ENCODE data around the gene CPAMD8. TPM values are rescaled to one million over a fixed set of nuclear protein-coding genes. Genes with fewer than 3 reads are reported as not detected.

Gene CPAMD8
- total RNA-seq, 1 experiment from 2014 or later, result 3.9 TPM

DNA sequence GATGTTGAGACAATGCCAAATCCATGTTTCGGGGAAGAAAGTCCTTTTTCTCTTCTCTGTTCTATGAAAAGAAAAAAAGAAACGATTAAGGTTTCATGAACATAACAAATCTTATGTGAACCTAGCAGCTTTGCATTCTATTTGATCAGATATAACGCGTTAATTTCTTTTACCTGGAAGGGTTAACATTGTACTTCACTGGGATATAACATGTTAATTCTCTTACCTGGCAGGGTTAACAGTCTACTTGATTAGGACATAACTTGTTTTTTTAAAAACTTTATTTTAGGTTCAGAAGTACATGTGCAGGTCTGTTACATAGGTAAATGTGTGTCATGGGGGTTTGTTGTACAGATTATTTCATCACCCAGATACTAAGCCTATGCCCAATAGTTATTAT lies 68.8 kb downstream of the CPAMD8 start:
- H3K27me3 ChIP-seq (ENCODE audit: low read length), result no peaks in the 10 kb centered on the region

GRCh38 chr19:16957151-16957701 lies 69.4 kb downstream of the CPAMD8 start:
- Histone ChIP-seq H3K27me3 (ENCODE audit: low read length) (no peaks in the 10 kb centered on the region), H3K4me1 (ENCODE audit: insufficient read depth, low read length) (peaks cover 13% of the 10 kb centered on the region), H3K27ac (ENCODE audit: low read length) (peak overlapping the region; percentile 16), H4K20me1 (ENCODE audit: low read length) (no peaks in the 10 kb centered on the region), H3K4me3 (ENCODE audit: low read length) (peak overlapping the region; percentile 19; the same call in 1 of the 2 replicates), H3K36me3 (ENCODE audit: low read depth, low read length) (no peaks in the 10 kb centered on the region), H3K79me2 (ENCODE audit: low read length) (no peaks in the 10 kb centered on the region), H3K9me2 (replicated peaks; ENCODE audit: low read length) (no peaks in the 10 kb centered on the region), H2AFZ (ENCODE audit: low read length) (peak overlapping the region; percentile 53), H3F3A (ENCODE audit: low read length, unreplicated experiment) (no peaks in the 10 kb centered on the region), H3K9ac (ENCODE audit: low read length) (no peak overlapping the region), H3K4me2 (ENCODE audit: low read length) (peak overlapping the region; percentile 69), H3K9me3 (ENCODE audit: low read length) (no peaks in the 10 kb centered on the region)
- DNase-seq (peak; percentile 73), ATAC-seq (peak; percentile 77)
- intact Hi-C loops (cut with micrococcal nuclease), result no loop called here
- BruUV-seq (replicated peaks), result no TSS peak
- no peak for TF ChIP-seq EZH2 (IDR thresholded peaks at IDR 0.05; ENCODE audit: low read length, unreplicated experiment)
- TF ChIP-seq EZH2phosphoT487 (IDR thresholded peaks at IDR 0.05; ENCODE audit: borderline replicate concordance, low read length), result no peak
- TF ChIP-seq CTCF (conservative IDR thresholded peaks at IDR 0.05; ENCODE audit: low read depth, low read length), result no peak
- ChIA-PET CTCF (no interaction called here), POLR2A (ENCODE audit: unreplicated experiment) (no interaction called here)

More for the DNA sequence above, 68.8 kb downstream of the CPAMD8 start:
- peaks cover 13% of the 10 kb centered on the region for H3K4me1 ChIP-seq (ENCODE audit: insufficient read depth, low read length)
- DNase-seq (no peak), ATAC-seq (no peak)
- TF ChIP-seq CTCF (conservative IDR thresholded peaks at IDR 0.05; ENCODE audit: low read depth, low read length) (no peak), EZH2phosphoT487 (IDR thresholded peaks at IDR 0.05; ENCODE audit: borderline replicate concordance, low read length) (no peak), EZH2 (IDR thresholded peaks at IDR 0.05; ENCODE audit: low read length, unreplicated experiment) (no peak)
- no peaks in the 10 kb centered on the region for H3F3A ChIP-seq (ENCODE audit: low read length, unreplicated experiment)
- H3K27ac ChIP-seq (ENCODE audit: low read length), result no peak overlapping the region; the same call in 1 of the 2 replicates
- no peaks in the 10 kb centered on the region for H4K20me1 ChIP-seq (ENCODE audit: low read length)
- no TSS peak for BruUV-seq (replicated peaks)
- POLR2A ChIA-PET (ENCODE audit: unreplicated experiment), result no interaction called here
- peak overlapping the region; percentile 53; the same call in 1 of the 2 replicates for H2AFZ ChIP-seq (ENCODE audit: low read length)
- CTCF ChIA-PET, result no interaction called here
- H3K36me3 ChIP-seq (ENCODE audit: low read depth, low read length), result no peaks in the 10 kb centered on the region
- peak overlapping the region; percentile 69 for H3K4me2 ChIP-seq (ENCODE audit: low read length)
- H3K4me3 ChIP-seq (ENCODE audit: low read length), result peak overlapping the region; percentile 19; the same call in 1 of the 2 replicates
- intact Hi-C loops (cut with micrococcal nuclease), result no loop called here
- no peaks in the 10 kb centered on the region for H3K79me2 ChIP-seq (ENCODE audit: low read length)
- H3K9ac ChIP-seq (ENCODE audit: low read length), result no peak overlapping the region
- no peaks in the 10 kb centered on the region for H3K9me3 ChIP-seq (ENCODE audit: low read length)
- H3K9me2 ChIP-seq (replicated peaks; ENCODE audit: low read length), result no peaks in the 10 kb centered on the region

DNA sequence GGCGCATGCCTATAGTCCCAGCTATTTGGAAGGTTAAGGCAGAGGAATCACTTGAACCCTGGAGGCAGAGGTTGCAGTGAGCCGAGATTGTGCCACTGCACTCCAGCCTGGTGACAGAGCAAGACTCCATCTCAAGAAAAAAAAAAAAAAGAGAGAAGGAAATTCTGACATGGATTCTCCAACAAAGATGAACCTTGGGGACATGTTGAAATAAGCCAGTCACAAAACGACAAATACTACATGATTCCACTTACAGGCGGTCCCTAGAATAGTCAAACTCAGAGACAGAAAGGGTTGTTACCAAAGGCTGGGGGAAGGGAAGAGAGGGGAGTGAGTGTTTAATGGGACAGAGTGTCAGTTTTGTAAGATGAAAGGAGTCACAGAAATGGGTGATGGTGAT lies 71.4 kb downstream of the CPAMD8 start:
- TF ChIP-seq EZH2 (IDR thresholded peaks at IDR 0.05; ENCODE audit: low read length, unreplicated experiment) (no peak), EZH2phosphoT487 (IDR thresholded peaks at IDR 0.05; ENCODE audit: borderline replicate concordance, low read length) (no peak), CTCF (conservative IDR thresholded peaks at IDR 0.05; ENCODE audit: low read depth, low read length) (no peak)
- Histone ChIP-seq H3K79me2 (ENCODE audit: low read length) (no peaks in the 10 kb centered on the region), H3K9me2 (replicated peaks; ENCODE audit: low read length) (no peaks in the 10 kb centered on the region), H3K27ac (ENCODE audit: low read length) (no peak overlapping the region), H4K20me1 (ENCODE audit: low read length) (no peaks in the 10 kb centered on the region), H2AFZ (ENCODE audit: low read length) (no peak overlapping the region), H3K27me3 (ENCODE audit: low read length) (no peaks in the 10 kb centered on the region), H3K4me2 (ENCODE audit: low read length) (no peak overlapping the region), H3K36me3 (ENCODE audit: low read depth, low read length) (no peaks in the 10 kb centered on the region), H3K9me3 (ENCODE audit: low read length) (no peaks in the 10 kb centered on the region), H3K9ac (ENCODE audit: low read length) (no peak overlapping the region), H3K4me1 (ENCODE audit: insufficient read depth, low read length) (peaks cover 24% of the 10 kb centered on the region), H3K4me3 (ENCODE audit: low read length) (no peak overlapping the region), H3F3A (ENCODE audit: low read length, unreplicated experiment) (no peaks in the 10 kb centered on the region)
- intact Hi-C loops (cut with micrococcal nuclease), result no loop called here
- no peak for DNase-seq
- POLR2A ChIA-PET (ENCODE audit: unreplicated experiment), result no interaction called here
- no TSS peak for BruUV-seq (replicated peaks)
- CTCF ChIA-PET, result no interaction called here
- no peak for ATAC-seq

Data from PC-3 (cell line).